HCT116 (cell line): ENCODE results near the gene TGFBR3. TPM values are rescaled to one million over a fixed set of nuclear protein-coding genes. Genes with fewer than 3 reads are reported as not detected.

ENCODE experiments used
- ATAC-seq: fragments of 200-7000 bp; cut with Tn5 transposase; 2 replicates; pipeline ENCODE4 v1.9.1; 2020; ENCODE audit warnings: mild to moderate bottlenecking, moderate library complexity
- BruUV-seq: library from RNA; stranded (reverse); fragments of 400-500 nt; replicated peaks from 2 replicates; lab custom pipeline; 2021; lab: Mats Ljungman, UMichigan
- CTCF ChIA-PET: fragments of 300-600 bp; sonication (Branson Sonifier 250); formaldehyde crosslinking; loops from one replicate; lab custom pipeline; 2021; ENCODE audit warnings: antibody characterized with exemption; lab: Charles Lee
- POLR2A ChIA-PET: fragments of 300-600, 350-600 bp; sonication (Branson Sonifier 250); formaldehyde crosslinking; loops from one replicate; lab custom pipeline; 2021; ENCODE audit warnings: antibody characterized with exemption; lab: Charles Lee
- RAD21 ChIA-PET, 2 experiments: fragments of 300-600 bp; sonication (Branson Sonifier 250); formaldehyde crosslinking; loops; one replicate each; lab custom pipeline; 2023; ENCODE audit warnings: low total read pairs in 2 of 2; ENCODE audit not compliant: uncharacterized antibody in 2 of 2, unreplicated experiment in 2 of 2, low non-redundant PET in 1 of 2; lab: Charles Lee
- DNase-seq: peaks from one replicate; pipeline ENCODE4 v3.0.0-alpha.2; 2010; ENCODE audit warnings: low read depth, low spot score
- H2AFZ ChIP-seq: fragments of 200-600 bp; shearing (Covaris generic), sonication (generic); 2 replicates; pipeline ENCODE4 v1.6.1; 2017; ENCODE audit warnings: low read depth, mixed run types, mixed read lengths, antibody characterized with exemption, low read length; ENCODE audit not compliant: poor library complexity, severe bottlenecking
- H3K27ac ChIP-seq: 2 replicates; pipeline ENCODE4 v1.5.1; 2012; ENCODE audit warnings: low read depth, low read length
- H3K27me3 ChIP-seq: fragments of 200-600 bp; sonication (generic); 2 replicates; pipeline ENCODE4 v1.6.1; 2016; ENCODE audit warnings: mixed run types, low read length, mixed read lengths; ENCODE audit not compliant: insufficient read depth
- H3K36me3 ChIP-seq, 2 experiments: fragments of 200-500 bp in 1 of 2; fragments of 200-600 bp in 1 of 2; sonication (Bioruptor generic) in 1 of 2; sonication (generic) in 1 of 2; 2 replicates each; pipeline versions ENCODE4 v1.5.1 to v1.6.1; 2014 to 2016; ENCODE audit warnings: low read length in 2 of 2, inconsistent platforms in 1 of 2, mixed read lengths in 1 of 2, mixed run types in 1 of 2; ENCODE audit not compliant: insufficient read depth in 2 of 2, control insufficient read depth in 1 of 2
- H3K4me1 ChIP-seq, 2 experiments: fragments of 200-600 bp in 1 of 2; sonication (generic) in 1 of 2; 2 replicates each; pipeline versions ENCODE4 v1.5.1 to v1.6.1; 2012 to 2017; ENCODE audit warnings: low read length in 2 of 2, inconsistent platforms in 1 of 2, mild to moderate bottlenecking in 1 of 2, mixed read lengths in 1 of 2, mixed run types in 1 of 2, moderate library complexity in 1 of 2; ENCODE audit not compliant: insufficient read depth in 2 of 2, control insufficient read depth in 1 of 2
- H3K4me2 ChIP-seq: fragments of 200-600 bp; sonication (generic); 2 replicates; pipeline ENCODE4 v1.6.1; 2017; ENCODE audit warnings: mixed run types, low read length, mixed read lengths
- H3K4me3 ChIP-seq, 2 experiments: fragments of 200-600 bp in 1 of 2; sonication (generic) in 1 of 2; replicated peaks in 1 of 2; 2 replicates each; pipeline ENCODE4 v1.5.1; 2011 to 2016; ENCODE audit warnings: low read length in 2 of 2, control low read depth in 1 of 2, low read depth in 1 of 2, mild to moderate bottlenecking in 1 of 2, mixed read lengths in 1 of 2, mixed run types in 1 of 2
- H3K79me2 ChIP-seq: fragments of 200-600 bp; sonication (generic); 2 replicates; pipeline ENCODE4 v1.6.1; 2017; ENCODE audit warnings: mild to moderate bottlenecking, mixed run types, low read length, moderate library complexity, mixed read lengths; ENCODE audit not compliant: insufficient read depth
- H3K9ac ChIP-seq: fragments of 200-600 bp; sonication (generic); 2 replicates; pipeline ENCODE4 v1.6.1; 2016; ENCODE audit warnings: low read length, mixed read lengths
- H3K9me2 ChIP-seq: fragments of 200-600 bp; sonication (generic), shearing (Covaris generic); 2 replicates; pipeline ENCODE4 v1.6.1; 2017; ENCODE audit warnings: mixed run types, mild to moderate bottlenecking, moderate library complexity; ENCODE audit not compliant: insufficient read depth
- H3K9me3 ChIP-seq, 2 experiments: fragments of 200-500 bp in 1 of 2; fragments of 200-600 bp in 1 of 2; sonication (Bioruptor generic) in 1 of 2; sonication (generic) in 1 of 2; 2 replicates each; pipeline ENCODE4 v1.6.1; 2014 to 2017; ENCODE audit warnings: low read length in 2 of 2, mixed read lengths in 2 of 2, inconsistent platforms in 1 of 2, low read depth in 1 of 2, mild to moderate bottlenecking in 1 of 2, mixed run types in 1 of 2, moderate library complexity in 1 of 2; ENCODE audit not compliant: control insufficient read depth in 1 of 2, insufficient read depth in 1 of 2
- H4K20me1 ChIP-seq: fragments of 200-600 bp; sonication (generic), shearing (Covaris generic); 2 replicates; pipeline ENCODE4 v1.6.1; 2017; ENCODE audit warnings: mixed run types, mild to moderate bottlenecking, moderate library complexity; ENCODE audit not compliant: insufficient read depth
- CBX3 ChIP-seq: IDR thresholded peaks from 2 replicates; pipeline ENCODE4 v1.6.1; 2012; ENCODE audit warnings: low read depth
- EGR1 ChIP-seq: IDR thresholded peaks from 2 replicates; pipeline ENCODE4 v1.6.1; 2012; ENCODE audit warnings: low read depth
- EZH2phosphoT487 ChIP-seq: fragments of 200-600 bp; IDR thresholded peaks from 2 replicates; pipeline ENCODE4 v1.6.1; 2018; ENCODE audit warnings: antibody characterized with exemption, borderline replicate concordance
- FOSL1 ChIP-seq: IDR thresholded peaks from 2 replicates; pipeline ENCODE4 v1.6.1; 2012; ENCODE audit warnings: low read depth
- JUND ChIP-seq: IDR thresholded peaks from 2 replicates; pipeline ENCODE4 v1.6.1; 2012
- POLR2A ChIP-seq: IDR thresholded peaks from 2 replicates; pipeline ENCODE4 v1.7.0; 2011; ENCODE audit warnings: borderline replicate concordance; ENCODE audit not compliant: insufficient read depth, insufficient read length; ENCODE audit errors: extremely low read depth
- POLR2AphosphoS5 ChIP-seq: IDR thresholded peaks from 2 replicates; pipeline ENCODE4 v1.6.1; 2011; ENCODE audit warnings: mild to moderate bottlenecking, low read depth, low read length, moderate library complexity
- REST ChIP-seq: IDR thresholded peaks from 2 replicates; pipeline ENCODE4 v1.6.1; 2012; ENCODE audit warnings: low read depth
- SIN3A ChIP-seq: IDR thresholded peaks from 2 replicates; pipeline ENCODE4 v1.6.1; 2012; ENCODE audit warnings: low read depth
- SRF ChIP-seq: IDR thresholded peaks from 2 replicates; pipeline ENCODE4 v1.6.1; 2012; ENCODE audit warnings: low read depth
- TCF7L2 ChIP-seq: IDR thresholded peaks from 2 replicates; pipeline ENCODE4 v1.7.0; 2011; ENCODE audit warnings: borderline replicate concordance, inconsistent platforms; ENCODE audit not compliant: insufficient read depth, insufficient read length; ENCODE audit errors: extremely low read depth
- ZBTB33 ChIP-seq: IDR thresholded peaks from 2 replicates; pipeline ENCODE4 v1.6.1; 2011; ENCODE audit warnings: mild to moderate bottlenecking, low read length, moderate library complexity; ENCODE audit not compliant: insufficient replicate concordance; ENCODE audit errors: extremely low read depth
- ZFX ChIP-seq: fragments of 450-650 bp; IDR thresholded peaks from 2 replicates; pipeline ENCODE4 v1.6.1; 2017
- ZNF274 ChIP-seq: fragments of 200-500 bp; sonication (Bioruptor generic); IDR thresholded peaks from 2 replicates; pipeline ENCODE4 v1.6.1; 2014; ENCODE audit warnings: mild to moderate bottlenecking, low read depth, low read length, inconsistent platforms
- intact Hi-C: fragments of 100-400 bp; cut with micrococcal nuclease; formaldehyde crosslinking; loops from 2 replicates; pipeline ENCODE4 v1.10.0; 2022
- total RNA-seq: library from RNA; stranded (reverse); gene quantifications from one replicate; pipeline ENCODE4 v1.2.1, GENCODE V29; 2021; ENCODE audit not compliant: unreplicated experiment
- TF ChIP-seq, protein P1 (sequence below), 3 experiments: fragments of 200-600 bp in 1 of 3; sonication (generic) in 1 of 3; IDR thresholded peaks in 2 of 3; conservative IDR thresholded peaks in 1 of 3; 2 replicates each; pipeline ENCODE4 v1.5.1; 2012 to 2017; ENCODE audit warnings: low read depth in 2 of 3, low read length in 2 of 3, antibody characterized with exemption in 1 of 3, borderline replicate concordance in 1 of 3, control low read depth in 1 of 3, mild to moderate bottlenecking in 1 of 3, mixed read lengths in 1 of 3, mixed run types in 1 of 3, moderate library complexity in 1 of 3; ENCODE audit not compliant: insufficient read depth in 1 of 3
- TF ChIP-seq, protein P2 (sequence below): IDR thresholded peaks from 2 replicates; pipeline ENCODE4 v1.6.1; 2012

Gene TGFBR3
- total RNA-seq, 1 experiment from 2014 or later = 7.1 TPM

- Histone ChIP-seq H2AFZ (no peak overlapping the region), H3K4me1 (peaks cover 0 to 5% of the 10 kb centered on the region in 2 experiments; a peak in 1 of 4 replicates), H3K27me3 (no peaks in the 10 kb centered on the region), H3K9me3 (no peaks in the 10 kb centered on the region), H3K9ac (no peak overlapping the region), H3K4me3 (no peak overlapping the region), H4K20me1 (no peaks in the 10 kb centered on the region), H3K27ac (no peak overlapping the region), H3K79me2 (no peaks in the 10 kb centered on the region), H3K9me2 (no peaks in the 10 kb centered on the region), H3K4me2 (no peak overlapping the region), H3K36me3 (no peaks in the 10 kb centered on the region)
- CTCF ChIA-PET = no interaction called here
- no TSS peak for BruUV-seq
- POLR2A ChIA-PET = no interaction called here
- ATAC-seq (no peak), DNase-seq (no peak)
- intact Hi-C loops = no loop called here
- RAD21 ChIA-PET = no interaction called here
- no peak for TF ChIP-seq SIN3A
- no peak for TF ChIP-seq CBX3
- no peak for TF ChIP-seq SRF
- no peak for TF ChIP-seq POLR2A
- TF ChIP-seq EGR1 = no peak
- TF ChIP-seq ZFX = no peak
- no peak for TF ChIP-seq JUND
- TF ChIP-seq POLR2AphosphoS5 = no peak
- no peak for TF ChIP-seq FOSL1
- TF ChIP-seq TCF7L2 = no peak
- no peak for TF ChIP-seq ZBTB33
- no peak for TF ChIP-seq ZNF274
- TF ChIP-seq, protein P1, sequence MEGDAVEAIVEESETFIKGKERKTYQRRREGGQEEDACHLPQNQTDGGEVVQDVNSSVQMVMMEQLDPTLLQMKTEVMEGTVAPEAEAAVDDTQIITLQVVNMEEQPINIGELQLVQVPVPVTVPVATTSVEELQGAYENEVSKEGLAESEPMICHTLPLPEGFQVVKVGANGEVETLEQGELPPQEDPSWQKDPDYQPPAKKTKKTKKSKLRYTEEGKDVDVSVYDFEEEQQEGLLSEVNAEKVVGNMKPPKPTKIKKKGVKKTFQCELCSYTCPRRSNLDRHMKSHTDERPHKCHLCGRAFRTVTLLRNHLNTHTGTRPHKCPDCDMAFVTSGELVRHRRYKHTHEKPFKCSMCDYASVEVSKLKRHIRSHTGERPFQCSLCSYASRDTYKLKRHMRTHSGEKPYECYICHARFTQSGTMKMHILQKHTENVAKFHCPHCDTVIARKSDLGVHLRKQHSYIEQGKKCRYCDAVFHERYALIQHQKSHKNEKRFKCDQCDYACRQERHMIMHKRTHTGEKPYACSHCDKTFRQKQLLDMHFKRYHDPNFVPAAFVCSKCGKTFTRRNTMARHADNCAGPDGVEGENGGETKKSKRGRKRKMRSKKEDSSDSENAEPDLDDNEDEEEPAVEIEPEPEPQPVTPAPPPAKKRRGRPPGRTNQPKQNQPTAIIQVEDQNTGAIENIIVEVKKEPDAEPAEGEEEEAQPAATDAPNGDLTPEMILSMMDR (IDR thresholded peaks at IDR 0.05 in 2 of 3, conservative IDR thresholded peaks at IDR 0.05 in 1 of 3; ENCODE audit: borderline replicate concordance in 1 of 3, insufficient read depth in 1 of 3, low read depth in 2 of 3, low read length in 2 of 3) = no peak
- TF ChIP-seq, protein P2, sequence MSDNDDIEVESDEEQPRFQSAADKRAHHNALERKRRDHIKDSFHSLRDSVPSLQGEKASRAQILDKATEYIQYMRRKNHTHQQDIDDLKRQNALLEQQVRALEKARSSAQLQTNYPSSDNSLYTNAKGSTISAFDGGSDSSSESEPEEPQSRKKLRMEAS = no peak
- no peak for TF ChIP-seq REST
- no peak for TF ChIP-seq EZH2phosphoT487
Observed at GRCh38 chr1:91844862-91845528, 41.0 kb downstream of the TGFBR3 start.
